Suprapubic skin (tissue), 4 donors: ENCODE measurements around the gene CEP63. TPM values are rescaled to one million over a fixed set of nuclear protein-coding genes. Genes with fewer than 3 reads are reported as not detected.

Experiments used
- DNase-seq, 2 donors: peaks; one replicate each; pipeline ENCODE4 v3.0.0-alpha.2; 2019; ENCODE audit warnings: low spot score in 2 of 2
- H3K27ac ChIP-seq: fragments of 200-600 bp; sonication (generic); one replicate; pipeline ENCODE4 v1.5.1; 2019
- H3K27me3 ChIP-seq: fragments of 200-600 bp; sonication (generic); one replicate; pipeline ENCODE4 v1.5.1; 2019
- H3K36me3 ChIP-seq: fragments of 200-600 bp; sonication (generic); one replicate; pipeline ENCODE4 v1.5.1; 2019
- H3K4me1 ChIP-seq: fragments of 200-600 bp; sonication (generic); one replicate; pipeline ENCODE4 v1.5.1; 2019
- H3K4me3 ChIP-seq: fragments of 200-600 bp; sonication (generic); one replicate; pipeline ENCODE4 v1.5.1; 2019; ENCODE audit warnings: mild to moderate bottlenecking
- H3K9me3 ChIP-seq: fragments of 200-600 bp; sonication (generic); one replicate; pipeline ENCODE4 v1.5.1; 2019
- CTCF ChIP-seq, 2 donors: fragments of 200-600 bp in 1 of 2; fragments of 450-650 bp in 1 of 2; sonication (generic) in 1 of 2; IDR thresholded peaks; one replicate each; pipeline ENCODE4 v1.5.1; 2016 to 2019; ENCODE audit warnings: antibody characterized with exemption in 2 of 2, mild to moderate bottlenecking in 1 of 2, moderate library complexity in 1 of 2
- EP300 ChIP-seq: sonication (generic); formaldehyde crosslinking; IDR thresholded peaks from one replicate; pipeline ENCODE4 v1.6.1; 2017; ENCODE audit warnings: antibody characterized with exemption
- POLR2A ChIP-seq, 2 donors: fragments of 450-650 bp; IDR thresholded peaks; one replicate each; pipeline ENCODE4 v1.6.1; 2017; ENCODE audit warnings: antibody characterized with exemption in 2 of 2, mild to moderate bottlenecking in 2 of 2, moderate library complexity in 2 of 2
- POLR2AphosphoS5 ChIP-seq, 3 donors: sonication (generic); formaldehyde crosslinking; IDR thresholded peaks; one replicate each; pipeline ENCODE4 v1.6.1; 2017; ENCODE audit warnings: antibody characterized with exemption in 3 of 3
- WGBS: methylation state at CpG from one replicate; pipeline ENCODE4 v1.1.5; 2018; 5-methylcytosine and 5-hydroxymethylcytosine counted together
- total RNA-seq, 4 donors: library from RNA; depleted of rRNA; stranded (reverse); fragments of >200 nt; gene quantifications; one replicate each; pipeline ENCODE4 v1.1.0, GENCODE V29; 2016

CEP63 gene
- 10 to 100 TPM; 14.1 to 20.8 (median 16.5) TPM for total RNA-seq

- Histone ChIP-seq H3K36me3 (peaks cover 11% of the 10 kb centered on the region), H3K4me1 (peaks cover 38% of the 10 kb centered on the region), H3K27ac (peak within 1 kb of the TSS; percentile 98), H3K9me3 (no peaks in the 10 kb centered on the region), H3K27me3 (no peaks in the 10 kb centered on the region), H3K4me3 (peak within 1 kb of the TSS; percentile 79)
- 0% methylated on average over 42 of the region's 81 CpGs for WGBS
- TF ChIP-seq EP300: no peak
- TF ChIP-seq POLR2AphosphoS5 (IDR thresholded peaks at IDR 0.05): peak in 2 of 3 donors; percentile 80 to 86
- no peak for TF ChIP-seq CTCF (IDR thresholded peaks at IDR 0.05)
- peak in 1 of 2 donors; percentile 60 for TF ChIP-seq POLR2A (IDR thresholded peaks at IDR 0.05)
- peak; percentile 95 to 96 for DNase-seq
These were observed at the start of gene CEP63, which contains the start of gene ANAPC13 for GRCh38 chr3:134485718-134486576. TSS of gene CEP63 (plus strand) at chr3:134486057. CDS start at chr3:134495321, 9,264 bp downstream. TSS of gene ANAPC13 (minus strand) at chr3:134485985. CDS start at chr3:134482904, 3,081 bp downstream.

GRCh38 chr3:134437211-134437752, 48.6 kb upstream of the CEP63 start:
- H3K36me3 ChIP-seq: no peaks in the 10 kb centered on the region
- H3K4me3 ChIP-seq: no peak overlapping the region
- H3K9me3 ChIP-seq: no peaks in the 10 kb centered on the region
- H3K4me1 ChIP-seq: no peaks in the 10 kb centered on the region
- H3K27ac ChIP-seq: no peak overlapping the region
- no peak for TF ChIP-seq CTCF (IDR thresholded peaks at IDR 0.05)
- no peak for TF ChIP-seq EP300
- WGBS: 62% methylated on average over 3 of the region's 3 CpGs
- no peak for DNase-seq
- H3K27me3 ChIP-seq: no peaks in the 10 kb centered on the region

- Histone ChIP-seq H3K4me3 (no peak overlapping the region), H3K9me3 (no peaks in the 10 kb centered on the region), H3K4me1 (peaks cover 12% of the 10 kb centered on the region), H3K27ac (no peak overlapping the region), H3K27me3 (no peaks in the 10 kb centered on the region), H3K36me3 (no peaks in the 10 kb centered on the region)
- no peak for TF ChIP-seq POLR2AphosphoS5 (IDR thresholded peaks at IDR 0.05)
- no peak for TF ChIP-seq EP300
- TF ChIP-seq POLR2A (IDR thresholded peaks at IDR 0.05): no peak
- TF ChIP-seq CTCF (IDR thresholded peaks at IDR 0.05): no peak
- no peak for DNase-seq
- 91% methylated on average over 1 of the region's 1 CpG for WGBS
These were observed 44.5 kb upstream of the CEP63 start for GRCh38 chr3:134441321-134441720.

GRCh38 chr3:134441821-134442220, 44.0 kb upstream of the CEP63 start:
- Histone ChIP-seq H3K27ac (no peak overlapping the region), H3K4me3 (no peak overlapping the region), H3K36me3 (no peaks in the 10 kb centered on the region), H3K9me3 (no peaks in the 10 kb centered on the region), H3K27me3 (no peaks in the 10 kb centered on the region), H3K4me1 (peaks cover 17% of the 10 kb centered on the region)
- 73% methylated on average over 2 of the region's 2 CpGs for WGBS
- DNase-seq: no peak
- no peak for TF ChIP-seq POLR2A (IDR thresholded peaks at IDR 0.05)
- TF ChIP-seq POLR2AphosphoS5 (IDR thresholded peaks at IDR 0.05): no peak
- TF ChIP-seq EP300: no peak
- TF ChIP-seq CTCF (IDR thresholded peaks at IDR 0.05): no peak

- H3K4me1 ChIP-seq: peaks cover 21% of the 10 kb centered on the region
- H3K27ac ChIP-seq: no peak overlapping the region
- no peaks in the 10 kb centered on the region for H3K9me3 ChIP-seq
- TF ChIP-seq POLR2A (IDR thresholded peaks at IDR 0.05): no peak
- TF ChIP-seq CTCF (IDR thresholded peaks at IDR 0.05): no peak
- TF ChIP-seq EP300: no peak
- no peak for DNase-seq
- H3K4me3 ChIP-seq: no peak overlapping the region
- H3K36me3 ChIP-seq: no peaks in the 10 kb centered on the region
- WGBS: 88% methylated on average over 1 of the region's 1 CpG
- H3K27me3 ChIP-seq: no peaks in the 10 kb centered on the region
These were observed 40.8 kb upstream of the CEP63 start for GRCh38 chr3:134445095-134445494.
